Stomach smooth muscle (tissue), 2 donors: ENCODE data around the gene ZNF287.
A peak's percentile ranks its signal among the peaks of the same experiment; 100 is the strongest.

ENCODE experiments used
- H3K27ac ChIP-seq: one replicate; pipeline ENCODE4 v1.7.0; 2013; ENCODE audit warnings: mild to moderate bottlenecking, low read length, inconsistent platforms
- H3K27me3 ChIP-seq, 2 donors: one replicate each; pipeline ENCODE4 v1.7.0; 2013; ENCODE audit warnings: low read length in 2 of 2; ENCODE audit not compliant: insufficient read depth in 2 of 2, control insufficient read depth in 1 of 2
- H3K36me3 ChIP-seq, 2 donors: one replicate each; pipeline ENCODE4 v1.7.0; 2013; ENCODE audit warnings: low read length in 2 of 2; ENCODE audit not compliant: control insufficient read depth in 2 of 2, insufficient read depth in 2 of 2
- H3K4me1 ChIP-seq: one replicate; pipeline ENCODE4 v1.7.0; 2013; ENCODE audit warnings: low read length; ENCODE audit not compliant: control insufficient read depth, insufficient read depth
- H3K4me3 ChIP-seq, 2 donors: one replicate each; pipeline ENCODE4 v1.7.0; 2013; ENCODE audit warnings: low read length in 2 of 2
- H3K9ac ChIP-seq, 2 donors: one replicate each; pipeline ENCODE4 v1.7.0; 2013; ENCODE audit warnings: low read length in 2 of 2, mild to moderate bottlenecking in 1 of 2
- H3K9me3 ChIP-seq, 2 donors: one replicate each; pipeline ENCODE4 v1.7.0; 2013; ENCODE audit warnings: low read length in 2 of 2; ENCODE audit not compliant: control insufficient read depth in 2 of 2
- donor health status: healthy.
- donor health status: Pancreatic carcinoma.

The ZNF287 gene

DNA sequence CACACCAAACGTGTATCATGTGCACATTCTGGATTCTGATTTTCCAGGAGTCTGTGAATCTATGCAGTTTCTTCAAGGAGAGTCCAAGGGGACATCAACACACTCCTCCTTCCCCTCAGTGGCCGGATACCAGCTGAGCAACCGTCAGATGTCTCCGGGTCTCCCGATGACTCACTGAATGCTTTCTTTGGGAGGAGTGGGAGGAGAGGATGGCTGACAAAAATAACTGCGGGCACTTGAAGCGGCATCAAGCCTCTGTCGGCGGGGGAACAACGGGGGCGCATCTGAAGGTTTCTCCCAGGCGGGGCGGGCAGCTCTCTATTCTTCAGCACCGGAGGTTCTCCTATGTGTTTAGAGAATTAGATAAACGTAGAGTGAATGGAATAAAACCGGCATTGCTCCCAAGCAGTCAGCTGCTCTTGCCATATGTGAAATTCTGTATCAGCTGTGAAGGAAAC, 52.4 kb downstream of the ZNF287 start:
- Histone ChIP-seq H3K27me3 (peaks cover 6 to 16% of the 10 kb centered on the region in 2 donors), H3K27ac (no peak overlapping the region), H3K36me3 (no peaks in the 10 kb centered on the region), H3K9ac (no peak overlapping the region), H3K4me3 (peak overlapping the region; percentile 29 to 40), H3K9me3 (no peaks in the 10 kb centered on the region), H3K4me1 (peaks cover 7% of the 10 kb centered on the region)

DNA sequence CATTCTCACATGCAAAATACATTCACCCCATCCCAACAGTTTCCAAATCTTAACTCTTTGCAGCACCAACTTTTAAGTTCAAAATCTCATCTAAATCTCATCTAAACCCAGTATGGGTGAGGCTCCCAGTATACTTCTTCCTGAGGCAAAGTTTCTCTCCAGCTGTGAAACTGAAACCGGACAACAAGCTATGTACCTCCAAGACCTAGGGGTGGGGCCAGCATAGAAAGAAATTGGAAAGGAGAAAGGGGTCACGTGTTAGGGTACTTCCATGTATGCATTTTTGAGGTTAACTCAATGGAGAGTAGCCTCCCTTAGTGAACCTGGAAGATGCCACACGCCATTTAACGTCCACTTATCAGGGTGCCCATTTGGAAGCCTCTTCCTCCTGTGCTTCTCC, 53.1 kb downstream of the ZNF287 start:
- H3K27me3 ChIP-seq, result peaks cover 6 to 15% of the 10 kb centered on the region in 2 donors
- no peaks in the 10 kb centered on the region for H3K36me3 ChIP-seq
- H3K4me1 ChIP-seq, result peaks cover 5% of the 10 kb centered on the region
- no peaks in the 10 kb centered on the region for H3K9me3 ChIP-seq
- no peak overlapping the region for H3K27ac ChIP-seq
- no peak overlapping the region for H3K4me3 ChIP-seq
- no peak overlapping the region for H3K9ac ChIP-seq

DNA sequence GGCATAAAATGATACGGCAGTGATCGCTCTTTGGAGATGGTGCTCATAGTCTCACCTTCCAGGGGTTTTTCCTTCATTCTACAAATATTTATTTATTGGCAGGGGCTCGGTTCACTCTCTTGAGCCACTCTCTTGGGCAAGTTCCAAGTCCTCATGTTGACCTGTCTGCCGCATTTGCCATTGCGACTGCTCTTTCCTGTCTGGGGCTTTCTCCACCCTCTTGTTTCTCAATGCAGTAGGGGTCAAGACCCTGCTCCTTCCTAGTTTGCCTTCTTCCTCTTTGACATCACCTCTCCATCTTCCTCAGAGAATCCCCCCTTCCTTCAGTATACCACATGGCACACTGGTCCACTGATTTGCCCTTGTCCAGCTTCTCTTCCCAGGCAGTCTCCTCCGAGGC, 55.1 kb downstream of the ZNF287 start:
- no peaks in the 10 kb centered on the region for H3K9me3 ChIP-seq
- H3K36me3 ChIP-seq, result no peaks in the 10 kb centered on the region
- peaks cover 4% of the 10 kb centered on the region for H3K4me1 ChIP-seq
- no peak overlapping the region for H3K27ac ChIP-seq
- H3K27me3 ChIP-seq, result peaks cover 0 to 8% of the 10 kb centered on the region in 2 donors
- H3K9ac ChIP-seq, result no peak overlapping the region
- H3K4me3 ChIP-seq, result no peak overlapping the region

DNA sequence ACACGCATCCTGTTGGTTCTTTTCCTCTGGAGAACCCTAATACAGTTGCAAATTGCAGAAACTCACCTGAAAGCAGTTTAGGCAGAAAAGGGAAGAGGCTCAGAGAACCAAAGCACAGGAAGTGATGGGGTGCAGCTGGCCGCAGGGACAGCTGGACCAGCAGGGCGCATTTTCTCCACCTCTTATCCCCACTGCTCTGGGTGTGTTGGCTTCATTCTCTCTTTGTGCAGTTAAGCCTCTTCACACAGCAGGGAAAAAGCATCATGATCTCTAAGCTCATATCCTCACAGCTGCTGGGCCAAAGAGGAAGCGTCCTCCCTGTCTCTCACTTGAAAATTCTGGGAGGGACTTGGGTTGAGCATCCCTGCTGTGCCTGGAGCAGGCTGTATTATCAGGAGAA, 57.0 kb downstream of the ZNF287 start:
- Histone ChIP-seq H3K4me1 (peaks cover 4% of the 10 kb centered on the region), H3K36me3 (no peaks in the 10 kb centered on the region), H3K27me3 (peaks cover 0 to 5% of the 10 kb centered on the region in 2 donors), H3K9ac (no peak overlapping the region), H3K27ac (no peak overlapping the region), H3K9me3 (no peaks in the 10 kb centered on the region), H3K4me3 (no peak overlapping the region)

DNA sequence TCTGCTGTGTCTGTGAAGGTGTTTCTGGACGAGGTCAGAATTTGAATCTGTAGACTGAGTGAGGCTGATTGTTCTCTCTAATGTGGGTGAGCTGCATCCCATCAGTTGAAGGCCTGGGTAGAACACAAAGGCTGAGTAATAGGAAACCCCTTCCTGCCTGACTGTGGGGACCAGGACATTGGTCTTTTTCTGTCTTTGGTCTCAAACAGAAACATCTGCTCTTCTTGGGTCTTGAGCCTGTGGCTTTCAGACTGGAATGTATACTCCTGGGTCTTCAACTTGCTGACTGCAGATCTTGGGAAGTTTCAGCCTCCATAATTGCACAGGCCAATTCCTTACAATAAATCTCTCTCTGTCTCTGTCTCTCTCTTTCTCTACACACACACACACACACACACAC, 57.4 kb downstream of the ZNF287 start:
- H3K9ac ChIP-seq, result no peak overlapping the region
- no peak overlapping the region for H3K4me3 ChIP-seq
- H3K9me3 ChIP-seq, result no peaks in the 10 kb centered on the region
- H3K27me3 ChIP-seq, result peaks cover 0 to 5% of the 10 kb centered on the region in 2 donors
- no peak overlapping the region for H3K27ac ChIP-seq
- H3K36me3 ChIP-seq, result no peaks in the 10 kb centered on the region
- peaks cover 4% of the 10 kb centered on the region for H3K4me1 ChIP-seq

DNA sequence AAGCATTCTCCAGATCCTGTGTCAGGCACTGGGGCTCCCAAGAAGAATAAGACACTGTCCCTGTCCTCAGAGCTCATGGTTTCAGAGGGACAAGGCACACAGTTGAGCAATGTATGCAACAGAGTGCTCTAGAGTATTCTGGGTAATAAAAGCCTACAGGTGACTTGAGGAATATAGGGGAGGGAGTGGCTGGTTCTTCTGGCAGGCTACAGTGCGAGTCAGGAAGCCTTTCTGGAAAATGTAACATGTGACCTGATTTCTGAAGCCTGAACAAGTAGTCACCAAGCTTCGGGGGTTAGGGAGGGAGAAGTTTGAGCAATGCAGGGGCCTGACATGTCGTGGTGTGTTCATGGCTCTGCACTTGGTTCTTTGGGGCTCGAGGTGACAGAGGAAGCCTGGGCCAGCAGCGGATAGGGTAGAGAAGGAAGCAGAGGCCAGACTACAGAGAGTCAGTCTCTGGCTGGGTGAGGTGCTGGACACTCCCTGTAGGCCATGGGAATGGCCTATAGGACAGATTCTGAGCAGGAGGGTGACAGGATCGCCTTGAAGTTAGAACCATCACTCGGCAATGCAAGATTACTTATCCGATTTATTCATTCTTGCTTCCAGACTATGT, 61.0 kb downstream of the ZNF287 start:
- Histone ChIP-seq H3K27ac (no peak overlapping the region), H3K9me3 (no peaks in the 10 kb centered on the region), H3K9ac (no peak overlapping the region), H3K4me3 (no peak overlapping the region), H3K4me1 (no peaks in the 10 kb centered on the region), H3K27me3 (no peaks in the 10 kb centered on the region), H3K36me3 (no peaks in the 10 kb centered on the region)

DNA sequence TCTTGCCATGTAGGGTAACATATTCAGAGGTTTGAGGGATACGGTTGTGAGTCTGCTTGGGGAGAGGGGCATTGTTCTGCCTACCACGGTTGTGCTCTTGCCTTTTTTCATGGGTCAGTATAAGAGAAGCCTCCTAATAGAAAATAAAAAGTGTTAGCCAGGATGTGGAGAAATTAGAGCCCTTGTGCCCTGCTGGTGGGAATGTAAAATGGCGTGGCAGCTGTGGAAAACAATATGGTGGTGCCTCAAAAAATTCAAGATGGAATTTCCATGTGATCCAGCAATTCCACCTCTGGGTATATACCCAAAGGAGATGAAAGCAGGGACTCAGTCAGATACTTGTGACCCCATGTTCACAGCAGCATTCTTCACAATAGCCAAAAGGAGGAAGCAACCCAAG, 62.8 kb downstream of the ZNF287 start:
- Histone ChIP-seq H3K9ac (no peak overlapping the region), H3K9me3 (no peaks in the 10 kb centered on the region), H3K36me3 (no peaks in the 10 kb centered on the region), H3K27ac (no peak overlapping the region), H3K4me3 (no peak overlapping the region), H3K27me3 (no peaks in the 10 kb centered on the region), H3K4me1 (no peaks in the 10 kb centered on the region)

DNA sequence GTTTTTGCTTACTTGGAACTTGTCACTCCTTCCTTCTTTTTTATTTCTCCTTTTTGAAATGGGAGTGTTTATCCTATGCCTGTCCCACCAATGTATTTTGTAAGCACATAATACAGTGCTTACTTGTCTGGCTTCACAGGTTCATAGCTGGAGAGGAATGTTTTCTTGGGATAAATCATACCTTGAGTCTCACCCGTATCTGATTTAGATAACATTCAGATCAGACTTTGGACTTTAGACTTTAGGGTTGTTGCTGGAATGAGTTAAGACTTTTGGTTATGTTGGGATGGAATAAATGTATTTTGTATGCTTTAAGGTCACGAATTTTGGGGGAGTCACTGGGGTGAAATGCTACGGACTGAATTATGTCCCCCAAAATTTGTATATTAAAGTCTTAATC, 64.0 kb downstream of the ZNF287 start:
- Histone ChIP-seq H3K4me3 (no peak overlapping the region), H3K4me1 (no peaks in the 10 kb centered on the region), H3K27me3 (no peaks in the 10 kb centered on the region), H3K9ac (no peak overlapping the region), H3K27ac (no peak overlapping the region), H3K36me3 (no peaks in the 10 kb centered on the region), H3K9me3 (no peaks in the 10 kb centered on the region)
